ENCODE results near the gene FLT3.

- TF ChIP-seq ZNF274 (IDR thresholded peaks at IDR 0.05; ENCODE audit: low read length) (no peak), ZNF274 (tag by site-specific recombination; IDR thresholded peaks at IDR 0.05; ENCODE audit: borderline replicate concordance) (no peak), ZNF366 (tag by site-specific recombination; conservative IDR thresholded peaks at IDR 0.05) (no peak), ELK4 (IDR thresholded peaks at IDR 0.05; ENCODE audit: borderline replicate concordance, low read depth, low read length) (no peak), CTCF (tag by site-specific recombination; IDR thresholded peaks at IDR 0.05) (no peak), ZNF510 (tag by site-specific recombination; IDR thresholded peaks at IDR 0.05; ENCODE audit: insufficient replicate concordance) (no peak), ZNF24 (tag by site-specific recombination; IDR thresholded peaks at IDR 0.05) (no peak), ZBTB48 (tag by site-specific recombination; IDR thresholded peaks at IDR 0.05) (no peak)
- TF ChIP-seq, protein P1, sequence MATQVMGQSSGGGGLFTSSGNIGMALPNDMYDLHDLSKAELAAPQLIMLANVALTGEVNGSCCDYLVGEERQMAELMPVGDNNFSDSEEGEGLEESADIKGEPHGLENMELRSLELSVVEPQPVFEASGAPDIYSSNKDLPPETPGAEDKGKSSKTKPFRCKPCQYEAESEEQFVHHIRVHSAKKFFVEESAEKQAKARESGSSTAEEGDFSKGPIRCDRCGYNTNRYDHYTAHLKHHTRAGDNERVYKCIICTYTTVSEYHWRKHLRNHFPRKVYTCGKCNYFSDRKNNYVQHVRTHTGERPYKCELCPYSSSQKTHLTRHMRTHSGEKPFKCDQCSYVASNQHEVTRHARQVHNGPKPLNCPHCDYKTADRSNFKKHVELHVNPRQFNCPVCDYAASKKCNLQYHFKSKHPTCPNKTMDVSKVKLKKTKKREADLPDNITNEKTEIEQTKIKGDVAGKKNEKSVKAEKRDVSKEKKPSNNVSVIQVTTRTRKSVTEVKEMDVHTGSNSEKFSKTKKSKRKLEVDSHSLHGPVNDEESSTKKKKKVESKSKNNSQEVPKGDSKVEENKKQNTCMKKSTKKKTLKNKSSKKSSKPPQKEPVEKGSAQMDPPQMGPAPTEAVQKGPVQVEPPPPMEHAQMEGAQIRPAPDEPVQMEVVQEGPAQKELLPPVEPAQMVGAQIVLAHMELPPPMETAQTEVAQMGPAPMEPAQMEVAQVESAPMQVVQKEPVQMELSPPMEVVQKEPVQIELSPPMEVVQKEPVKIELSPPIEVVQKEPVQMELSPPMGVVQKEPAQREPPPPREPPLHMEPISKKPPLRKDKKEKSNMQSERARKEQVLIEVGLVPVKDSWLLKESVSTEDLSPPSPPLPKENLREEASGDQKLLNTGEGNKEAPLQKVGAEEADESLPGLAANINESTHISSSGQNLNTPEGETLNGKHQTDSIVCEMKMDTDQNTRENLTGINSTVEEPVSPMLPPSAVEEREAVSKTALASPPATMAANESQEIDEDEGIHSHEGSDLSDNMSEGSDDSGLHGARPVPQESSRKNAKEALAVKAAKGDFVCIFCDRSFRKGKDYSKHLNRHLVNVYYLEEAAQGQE (tag by site-specific recombination; IDR thresholded peaks at IDR 0.05): no peak
- TF ChIP-seq, protein P2, sequence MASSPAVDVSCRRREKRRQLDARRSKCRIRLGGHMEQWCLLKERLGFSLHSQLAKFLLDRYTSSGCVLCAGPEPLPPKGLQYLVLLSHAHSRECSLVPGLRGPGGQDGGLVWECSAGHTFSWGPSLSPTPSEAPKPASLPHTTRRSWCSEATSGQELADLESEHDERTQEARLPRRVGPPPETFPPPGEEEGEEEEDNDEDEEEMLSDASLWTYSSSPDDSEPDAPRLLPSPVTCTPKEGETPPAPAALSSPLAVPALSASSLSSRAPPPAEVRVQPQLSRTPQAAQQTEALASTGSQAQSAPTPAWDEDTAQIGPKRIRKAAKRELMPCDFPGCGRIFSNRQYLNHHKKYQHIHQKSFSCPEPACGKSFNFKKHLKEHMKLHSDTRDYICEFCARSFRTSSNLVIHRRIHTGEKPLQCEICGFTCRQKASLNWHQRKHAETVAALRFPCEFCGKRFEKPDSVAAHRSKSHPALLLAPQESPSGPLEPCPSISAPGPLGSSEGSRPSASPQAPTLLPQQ (tag by site-specific recombination; IDR thresholded peaks at IDR 0.05): no peak
These were observed 97.3 kb downstream of the FLT3 start for GRCh38 chr13:28002886-28003698.
